ENCODE data around the gene MSI2.

The MSI2 gene

GRCh38 chr17:57419940-57420550, 163.7 kb downstream of the MSI2 start:
- DNase-seq: no peak

DNA sequence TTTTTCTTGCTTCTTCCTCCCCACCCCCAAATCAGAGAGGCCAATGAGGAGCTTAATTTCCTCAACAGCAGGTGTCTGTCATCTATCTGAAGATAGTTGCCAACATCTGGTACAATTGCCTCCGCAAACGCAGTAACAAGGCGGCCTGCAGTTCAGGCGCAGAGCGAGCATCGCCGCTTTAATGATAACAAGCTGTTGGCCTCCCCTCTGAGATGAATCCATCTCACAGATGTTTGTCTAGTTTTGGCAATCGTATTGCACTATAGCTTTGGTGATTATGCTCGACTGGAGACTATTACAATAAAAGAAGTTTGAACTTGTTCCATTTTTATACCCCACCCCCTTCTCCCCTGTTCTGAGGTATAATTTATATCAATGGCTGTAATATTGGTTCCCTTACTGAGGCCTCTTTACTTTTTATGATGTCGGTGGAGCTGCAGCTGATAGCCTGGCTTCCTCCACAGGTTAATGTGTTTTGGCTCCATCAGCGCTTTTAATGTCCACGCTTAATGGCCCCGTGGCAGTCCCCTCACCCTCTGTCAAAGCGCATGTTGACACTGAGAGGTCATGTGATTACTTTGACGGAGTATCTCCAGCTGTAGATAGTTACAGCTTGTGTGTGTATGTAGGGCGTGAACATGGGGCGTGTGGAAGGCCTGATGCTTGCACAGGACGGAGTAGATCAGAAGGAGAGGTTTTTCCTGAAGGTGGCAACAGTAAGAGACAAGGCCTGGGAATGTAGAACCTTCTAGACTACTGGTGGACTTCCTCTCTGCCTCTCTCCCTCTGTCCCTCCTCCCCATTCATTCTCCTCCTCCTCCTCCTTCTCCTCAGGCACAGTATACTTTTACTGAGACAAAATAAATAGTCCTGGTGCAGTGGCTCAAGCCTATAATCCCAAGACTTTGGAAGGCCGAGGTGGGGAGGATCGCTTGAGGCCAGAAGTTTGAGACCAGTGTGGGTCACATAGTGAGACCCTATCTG, 164.7 kb downstream of the MSI2 start:
- no peak for DNase-seq

DNA sequence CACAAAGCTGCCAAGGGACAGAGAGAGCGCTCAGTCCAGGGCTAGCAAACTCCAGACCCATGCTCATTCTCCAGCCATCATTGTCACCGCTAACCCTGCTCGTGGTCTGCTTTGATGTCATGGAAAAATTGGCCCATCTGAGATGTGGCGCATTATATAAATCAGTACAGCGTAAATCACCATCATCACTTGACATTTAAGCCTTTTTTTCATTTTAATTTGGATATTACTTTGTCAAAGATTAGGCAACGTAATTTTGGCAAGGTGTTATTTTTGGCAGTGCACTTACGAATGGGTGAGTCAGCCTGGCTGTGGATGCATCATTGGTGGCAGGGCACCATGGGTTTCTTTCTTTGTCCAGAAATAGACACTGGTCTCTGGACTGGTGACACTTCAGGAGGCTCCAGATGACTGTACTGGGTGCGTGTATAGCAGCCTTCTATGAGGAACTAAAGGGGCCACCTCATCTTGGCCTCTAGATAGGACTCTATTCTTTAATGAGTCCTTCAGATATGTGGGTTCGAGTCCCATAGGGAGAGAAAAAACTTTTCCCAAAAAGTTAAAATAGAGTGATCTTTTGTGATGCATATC, 166.3 kb downstream of the MSI2 start:
- DNase-seq: no peak

GRCh38 chr17:57423541-57423940, 167.2 kb downstream of the MSI2 start:
- no peak for DNase-seq

DNA sequence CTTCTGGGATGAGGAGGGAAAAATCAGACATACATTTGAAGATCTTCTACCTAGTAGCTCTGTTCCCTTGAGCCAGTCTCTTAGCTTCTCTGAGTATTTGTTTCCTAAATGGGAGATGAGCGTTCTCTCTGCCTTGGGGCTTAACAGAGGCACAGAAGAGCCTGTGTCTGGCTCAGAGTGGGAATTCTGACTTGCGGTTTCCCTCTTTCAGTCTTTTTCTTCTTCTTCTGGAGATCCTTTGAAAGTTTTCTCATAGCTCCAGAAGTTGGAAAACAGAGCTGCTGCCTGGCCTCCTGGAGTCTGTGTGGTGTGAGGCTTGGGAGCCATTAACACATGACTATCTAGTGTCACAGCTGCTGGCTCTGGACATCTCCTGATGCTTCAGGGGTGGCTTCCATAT, 167.9 kb downstream of the MSI2 start:
- no peak for DNase-seq

GRCh38 chr17:57424777-57425188, 168.5 kb downstream of the MSI2 start:
- DNase-seq: no peak

DNA sequence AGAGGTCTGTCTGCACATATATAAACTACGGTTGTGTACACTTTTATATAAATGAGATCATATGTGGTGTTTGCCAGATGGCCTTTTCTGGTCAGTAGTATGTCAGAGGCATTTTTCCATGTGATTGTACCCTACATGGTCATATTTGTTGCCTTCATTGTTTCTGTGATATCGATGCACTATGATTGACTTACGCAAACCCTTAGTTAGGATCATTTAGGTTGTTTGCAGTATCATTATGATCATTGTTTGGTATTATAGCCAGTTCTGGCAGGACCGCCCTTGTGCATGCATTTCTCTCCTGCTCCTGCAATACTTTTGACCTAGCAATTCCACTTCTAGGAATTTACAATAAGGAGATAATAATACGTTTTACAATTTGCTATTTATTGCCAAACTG, 169.1 kb downstream of the MSI2 start:
- DNase-seq: no peak

DNA sequence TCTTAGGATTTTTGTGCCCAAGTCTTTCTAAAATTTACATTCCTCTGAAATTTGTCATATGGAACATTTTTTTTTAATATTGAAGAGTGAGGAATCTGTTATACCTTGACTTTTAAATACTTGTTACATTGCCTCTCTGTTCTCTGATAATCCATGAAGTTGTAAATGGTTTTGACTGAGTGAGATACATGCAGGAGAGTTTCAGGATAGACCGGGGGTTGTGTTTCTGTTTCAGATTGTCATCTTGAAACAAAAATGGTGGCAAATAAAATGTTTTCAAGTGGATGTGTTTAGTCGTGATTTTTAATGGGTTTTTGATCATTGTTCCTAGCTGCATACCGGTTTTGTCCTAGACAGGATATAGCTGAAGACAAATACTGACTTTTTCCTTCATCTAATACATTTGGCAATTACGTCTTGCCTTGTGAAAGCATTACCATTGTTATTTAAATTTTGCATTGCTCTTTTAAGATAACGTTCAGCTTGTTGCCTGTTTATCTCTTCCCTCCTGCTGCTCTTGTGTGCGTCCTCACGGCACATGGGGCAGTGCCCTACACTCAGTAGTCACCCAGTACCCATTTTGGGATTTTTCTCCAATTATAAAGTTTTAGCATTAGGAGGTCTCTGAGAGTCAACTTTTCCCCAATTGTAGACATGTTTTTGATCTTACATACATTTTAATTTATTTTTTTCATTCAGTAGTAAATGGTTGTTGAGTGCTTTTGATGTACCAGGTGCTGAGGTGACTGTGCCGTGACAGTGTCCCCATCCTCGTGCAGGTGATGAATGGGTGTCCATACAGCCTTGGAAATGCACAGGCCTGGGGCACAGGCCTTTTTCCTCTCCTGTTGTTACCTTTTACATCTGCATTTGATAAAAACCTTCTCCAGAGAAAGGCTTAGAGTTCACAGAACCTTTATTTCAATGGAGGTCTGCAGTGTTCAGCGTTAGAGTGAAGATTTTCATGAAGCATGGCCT, 169.9 kb downstream of the MSI2 start:
- no peak for DNase-seq

GRCh38 chr17:57429966-57430365, 173.6 kb downstream of the MSI2 start:
- no peak for DNase-seq

DNA sequence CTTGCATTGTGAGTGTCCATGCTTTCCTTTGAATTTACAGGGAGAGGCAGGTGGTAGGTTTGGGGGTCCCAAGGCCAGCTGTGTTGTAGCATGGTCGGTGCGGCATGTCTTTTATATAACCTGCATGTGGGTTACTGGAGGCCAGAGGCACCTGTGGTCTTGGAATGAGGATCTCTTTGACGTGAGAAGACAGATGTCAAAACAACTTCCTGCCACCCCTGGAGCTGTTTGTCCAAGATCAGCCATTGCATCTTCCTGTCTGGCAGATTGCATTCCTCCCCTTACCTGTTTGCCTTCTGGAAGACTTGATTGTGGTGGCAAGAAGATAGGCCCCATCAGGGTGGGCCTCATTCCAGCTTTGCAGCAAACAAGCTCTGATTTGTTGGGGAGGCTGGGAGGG, 175.1 kb downstream of the MSI2 start:
- DNase-seq: no peak

DNA sequence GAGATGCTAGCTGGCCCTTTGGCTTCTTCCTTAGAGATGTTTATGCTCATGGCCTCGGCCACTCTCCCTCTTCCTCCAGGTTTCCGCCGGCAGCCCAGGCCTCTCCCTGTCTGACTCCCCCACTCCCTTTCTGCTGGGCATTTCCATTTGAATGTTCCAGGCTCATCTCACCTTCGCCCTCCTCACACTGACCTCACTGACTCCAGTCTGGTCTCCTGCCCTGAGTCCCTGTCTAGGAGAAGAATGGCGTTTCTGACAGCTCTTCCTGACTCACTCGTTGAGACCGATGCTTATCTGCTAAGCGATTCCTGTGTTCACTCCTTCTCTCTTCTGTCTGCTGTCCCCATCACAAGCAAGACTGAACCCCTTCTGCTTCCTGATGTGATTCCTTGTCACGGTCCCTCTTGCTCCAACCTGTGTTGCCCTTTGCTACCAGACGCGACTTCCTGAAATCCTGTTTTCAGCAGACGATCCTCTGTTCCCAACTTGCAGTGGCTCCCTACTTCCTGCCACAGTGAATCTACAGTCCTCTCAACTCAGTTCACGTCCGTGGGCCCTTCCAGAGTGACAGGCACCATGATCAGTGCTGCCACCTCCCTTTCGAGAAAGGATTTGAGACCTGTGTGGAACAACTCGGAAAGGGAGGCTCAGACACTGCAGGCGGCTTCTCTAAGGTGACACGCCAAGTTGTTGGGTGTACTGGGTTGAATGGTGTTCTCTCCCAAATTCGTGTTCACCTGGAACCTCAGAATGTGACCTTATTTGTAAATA, 176.4 kb downstream of the MSI2 start:
- no peak for DNase-seq

DNA sequence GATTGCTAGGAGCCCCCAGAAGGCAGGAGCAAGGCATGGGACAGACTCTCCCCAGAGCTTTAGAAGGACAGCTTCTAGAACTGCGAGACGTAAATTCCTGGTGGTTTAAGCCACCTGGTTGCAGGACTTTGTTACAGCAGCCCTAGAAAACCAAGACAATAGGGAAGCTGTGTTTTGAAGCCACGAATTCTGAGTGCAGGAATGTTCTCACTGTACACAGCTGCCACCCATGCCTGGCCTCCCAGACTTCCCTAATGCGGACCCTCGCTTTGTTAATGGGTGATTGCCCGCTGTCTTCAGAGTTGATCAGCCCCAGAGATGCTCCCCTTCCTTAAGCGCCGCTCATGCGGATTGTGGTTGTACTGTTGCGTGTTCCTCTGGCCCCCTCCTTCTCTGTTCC, 177.1 kb downstream of the MSI2 start:
- no peak for DNase-seq

DNA sequence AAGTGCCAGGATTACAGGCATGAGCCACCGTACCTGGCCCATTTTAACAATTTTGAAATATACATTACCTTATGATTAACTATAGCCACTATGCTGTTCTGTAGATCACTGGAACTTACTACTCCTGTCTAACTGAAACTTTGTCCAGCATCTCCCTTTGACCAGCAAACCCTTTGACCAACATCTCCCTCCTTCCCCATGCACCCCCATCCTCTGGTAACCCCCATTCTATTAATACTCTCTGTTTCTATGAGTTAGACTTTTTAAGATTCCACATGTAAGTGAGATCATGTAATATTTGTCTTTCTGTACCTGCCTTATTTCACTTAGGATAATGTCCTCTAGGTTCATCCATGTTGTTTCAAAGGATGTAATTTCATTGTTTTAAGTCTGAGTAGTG, 178.0 kb downstream of the MSI2 start:
- DNase-seq: no peak

DNA sequence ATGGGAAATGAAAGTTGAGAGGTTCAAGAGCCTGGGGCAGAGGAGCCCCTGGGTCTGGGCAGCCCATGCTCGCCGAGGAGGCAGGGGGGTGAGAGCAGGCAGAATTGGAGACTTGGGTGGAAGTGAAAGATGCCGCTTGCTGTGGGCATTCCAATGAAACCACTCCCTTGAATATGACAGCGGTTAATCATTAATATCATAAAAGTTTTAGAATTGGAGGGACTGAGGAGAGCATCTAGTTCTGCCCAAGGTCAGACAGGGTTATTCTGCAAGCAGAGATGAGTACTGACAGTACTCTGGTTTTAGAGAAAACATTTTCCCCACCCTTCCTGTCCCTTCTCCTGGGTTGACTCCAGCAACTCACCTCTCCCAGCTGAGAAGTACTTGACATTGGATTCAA, 180.2 kb downstream of the MSI2 start:
- no peak for DNase-seq

GRCh38 chr17:57438066-57438731, 181.9 kb downstream of the MSI2 start:
- no peak for DNase-seq

GRCh38 chr17:57439651-57440050, 183.3 kb downstream of the MSI2 start:
- DNase-seq: no peak

- DNase-seq: peak; percentile 69
Observed at GRCh38 chr17:57440522-57441269, 184.4 kb downstream of the MSI2 start.

DNA sequence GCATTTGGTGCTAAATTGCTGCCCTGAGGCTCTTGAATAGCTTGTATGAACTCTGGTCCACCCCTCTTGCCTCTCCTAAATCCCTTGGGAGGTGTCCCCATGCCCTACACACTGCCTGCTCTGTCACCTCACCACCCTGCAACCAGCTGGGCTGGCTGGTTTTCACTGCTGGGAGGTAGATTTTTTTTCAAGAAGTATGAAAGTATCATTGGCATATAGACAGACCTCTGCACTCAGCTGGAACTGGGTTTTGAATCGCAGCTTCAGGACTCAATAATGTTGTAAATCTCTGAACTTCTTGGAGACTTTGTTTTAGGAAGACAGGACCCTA, 184.9 kb downstream of the MSI2 start:
- no peak for DNase-seq

GRCh38 chr17:57442401-57442823, 186.1 kb downstream of the MSI2 start:
- DNase-seq: no peak

DNA sequence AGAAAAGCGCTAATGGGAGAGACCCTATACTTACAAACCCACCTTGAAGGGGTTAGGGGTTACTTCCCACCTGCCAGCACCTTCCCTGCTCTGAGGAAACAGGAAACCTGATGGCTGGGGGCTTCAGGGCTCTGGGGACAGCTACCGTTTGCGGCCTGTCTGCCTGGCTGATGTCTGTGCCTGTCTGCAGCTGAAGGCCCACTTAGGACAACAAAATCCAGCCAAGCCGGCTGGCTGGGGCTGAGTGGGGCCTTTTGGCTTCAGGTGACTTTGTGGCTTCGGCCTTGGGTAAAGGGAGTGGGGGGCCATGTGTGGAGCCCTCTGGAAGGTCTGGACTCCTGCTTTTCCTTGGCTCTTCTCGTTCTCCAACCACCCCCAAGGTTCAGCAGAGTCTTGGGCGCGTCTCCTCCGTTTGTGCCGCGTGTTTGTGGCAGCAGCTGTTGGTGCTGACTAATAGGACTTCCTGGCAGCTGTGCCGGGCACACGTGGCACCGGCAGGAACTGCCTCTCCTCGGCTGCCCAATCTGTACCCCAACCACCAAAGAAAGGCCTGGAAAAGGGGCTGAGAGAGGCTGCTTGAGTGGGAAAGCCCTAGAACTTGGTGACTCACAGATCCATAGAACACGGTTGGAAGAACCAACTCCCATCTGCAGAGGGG, 186.7 kb downstream of the MSI2 start:
- peak; percentile 73 for DNase-seq

Measured in CD4-positive, alpha-beta T cell treated with Interleukin-6 for 4 hours (primary cell).